Measurements from ENCODE around the gene KCND3. TPM values are rescaled to one million over a fixed set of nuclear protein-coding genes. Genes with fewer than 3 reads are reported as not detected.

KCND3 gene
- total and polyA plus RNA-seq, 2 of the 4 experiments (the other 2 are of a cell fraction) = under 0.01 to 0.03 TPM

DNA sequence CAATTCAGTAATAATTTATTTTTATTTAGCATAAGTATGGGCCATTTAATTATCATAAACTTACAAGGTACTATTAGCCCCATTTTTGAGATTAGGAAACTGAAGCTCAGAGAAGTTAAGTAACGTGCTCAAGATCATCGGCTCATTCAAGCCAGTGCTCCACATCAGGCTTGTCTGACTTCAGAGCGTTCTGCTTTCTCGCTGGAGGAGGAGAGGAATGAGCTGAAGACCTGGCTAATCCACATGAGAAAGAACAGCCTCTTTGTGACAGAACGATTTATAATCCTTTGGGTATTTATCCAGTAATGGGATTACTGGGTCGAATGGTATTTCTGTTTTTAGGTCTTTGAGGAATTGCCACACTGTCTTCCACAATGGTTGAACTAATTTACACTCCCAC is 194.1 kb downstream of the KCND3 start:
- in situ Hi-C loops (cut with MboI; ENCODE audit: low sequenced_read_pairs) = no loop called here
- Histone ChIP-seq H2AK5ac (ENCODE audit: low read depth, low read length) (no peak overlapping the region), H4K8ac (ENCODE audit: low read depth in 2 of 2, low read length in 2 of 2) (no peak overlapping the region), H4K91ac (ENCODE audit: insufficient read depth, low read depth, low read length) (no peak overlapping the region), H2BK20ac (ENCODE audit: low read depth, low read length) (no peak overlapping the region), H3K9ac (ENCODE audit: low read depth, low read length) (no peak overlapping the region), H3K36me3 (ENCODE audit: control insufficient read depth, insufficient read depth, low read length) (no peaks in the 10 kb centered on the region), H3K4me3 (ENCODE audit: insufficient read depth, low read depth, low read length) (no peak overlapping the region), H4K5ac (ENCODE audit: low read depth, low read length) (no peak overlapping the region), H3K4me1 (ENCODE audit: control insufficient read depth, insufficient read depth, low read length) (no peaks in the 10 kb centered on the region), H4K20me1 (ENCODE audit: insufficient read depth, low read length) (no peaks in the 10 kb centered on the region), H3K4me2 (ENCODE audit: low read depth, low read length) (no peak overlapping the region), H3K9me1 (ENCODE audit: insufficient read depth, low read length) (no peaks in the 10 kb centered on the region), H3K27ac (ENCODE audit: insufficient read depth, low read length) (no peak overlapping the region), H3K56ac (ENCODE audit: extremely low read depth, insufficient read depth, low read length) (no peak overlapping the region), H2AK9ac (replicated peaks; ENCODE audit: low read depth, low read length, poor library complexity) (no peak overlapping the region), H2AFZ (replicated peaks; ENCODE audit: low read length, poor library complexity) (no peak overlapping the region), H3K27me3 (ENCODE audit: control insufficient read depth, insufficient read depth, low read length) (peaks cover 25% of the 10 kb centered on the region), H3K79me1 (ENCODE audit: low read depth in 1 of 2, low read length in 2 of 2) (no peaks in the 10 kb centered on the region), H3K9me3 (ENCODE audit: control insufficient read depth, insufficient read depth, low read length) (no peaks in the 10 kb centered on the region), H3K4ac (ENCODE audit: low read depth, low read length) (no peak overlapping the region), H2BK15ac (ENCODE audit: low read depth, low read length) (no peak overlapping the region), H3K14ac (replicated peaks; ENCODE audit: low read depth, low read length) (no peak overlapping the region), H3K18ac (ENCODE audit: low read depth, low read length) (no peak overlapping the region), H2BK5ac (ENCODE audit: low read depth, low read length, poor library complexity, severe bottlenecking) (no peak overlapping the region), H3K23ac (ENCODE audit: low read depth, low read length) (no peak overlapping the region), H2BK120ac (ENCODE audit: low read depth, low read length) (no peak overlapping the region)
- BruUV-seq (replicated peaks) = no TSS peak
- dilution Hi-C loops (cut with HindIII; ENCODE audit: low sequenced_read_pairs, unreplicated experiment) = no loop called here
- no CpG with 5 or more reads among the region's 6 CpGs for WGBS, 2 experiments (ENCODE audit: extremely low coverage in 2 of 2, insufficient read length in 1 of 2)
- ChIA-PET POLR2A (ENCODE audit: unreplicated experiment) (no interaction called here), CTCF (interaction anchor here (0.5 kb wide), 1 partner anchor 449 kb away, joined by 3 read pairs; no protein-coding TSS in a partner anchor)
- ATAC-seq (ENCODE audit: low read depth) = no peak
- no peak for DNase-seq
- intact Hi-C loops (cut with micrococcal nuclease) = no loop called here
- TF ChIP-seq FOS (IDR thresholded peaks at IDR 0.05; ENCODE audit: low read depth, low read length) (no peak), MAZ (IDR thresholded peaks at IDR 0.05; ENCODE audit: borderline replicate concordance, low read depth, low read length) (no peak), SMC3 (IDR thresholded peaks at IDR 0.05; ENCODE audit: low read depth, low read length) (no peak), CHD1 (IDR thresholded peaks at IDR 0.05; ENCODE audit: low read depth, low read length) (no peak), POLR2A (IDR thresholded peaks at IDR 0.05; ENCODE audit: low read depth, low read length) (no peak), MAFK (IDR thresholded peaks at IDR 0.05; ENCODE audit: low read depth, low read length) (no peak), CEBPB (IDR thresholded peaks at IDR 0.05; ENCODE audit: low read depth, low read length) (no peak), RAD21 (IDR thresholded peaks at IDR 0.05; ENCODE audit: low read length) (no peak)
- TF ChIP-seq, protein P1, sequence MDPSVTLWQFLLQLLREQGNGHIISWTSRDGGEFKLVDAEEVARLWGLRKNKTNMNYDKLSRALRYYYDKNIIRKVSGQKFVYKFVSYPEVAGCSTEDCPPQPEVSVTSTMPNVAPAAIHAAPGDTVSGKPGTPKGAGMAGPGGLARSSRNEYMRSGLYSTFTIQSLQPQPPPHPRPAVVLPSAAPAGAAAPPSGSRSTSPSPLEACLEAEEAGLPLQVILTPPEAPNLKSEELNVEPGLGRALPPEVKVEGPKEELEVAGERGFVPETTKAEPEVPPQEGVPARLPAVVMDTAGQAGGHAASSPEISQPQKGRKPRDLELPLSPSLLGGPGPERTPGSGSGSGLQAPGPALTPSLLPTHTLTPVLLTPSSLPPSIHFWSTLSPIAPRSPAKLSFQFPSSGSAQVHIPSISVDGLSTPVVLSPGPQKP (IDR thresholded peaks at IDR 0.05; ENCODE audit: borderline replicate concordance, low read depth, low read length) = no peak
- TF ChIP-seq, protein P2, sequence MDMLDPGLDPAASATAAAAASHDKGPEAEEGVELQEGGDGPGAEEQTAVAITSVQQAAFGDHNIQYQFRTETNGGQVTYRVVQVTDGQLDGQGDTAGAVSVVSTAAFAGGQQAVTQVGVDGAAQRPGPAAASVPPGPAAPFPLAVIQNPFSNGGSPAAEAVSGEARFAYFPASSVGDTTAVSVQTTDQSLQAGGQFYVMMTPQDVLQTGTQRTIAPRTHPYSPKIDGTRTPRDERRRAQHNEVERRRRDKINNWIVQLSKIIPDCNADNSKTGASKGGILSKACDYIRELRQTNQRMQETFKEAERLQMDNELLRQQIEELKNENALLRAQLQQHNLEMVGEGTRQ (IDR thresholded peaks at IDR 0.05; ENCODE audit: low read depth, low read length) = no peak

Data from IMR-90 (cell line).